Prostate gland (tissue), 2 donors: ENCODE data around the gene KAZN.

Source experiments
- POLR2A ChIP-seq: fragments of 450-650 bp; IDR thresholded peaks from one replicate; pipeline ENCODE4 v1.6.1; 2016; ENCODE audit warnings: antibody characterized with exemption, mild to moderate bottlenecking
- POLR2AphosphoS5 ChIP-seq: sonication (generic); formaldehyde crosslinking; IDR thresholded peaks from one replicate; pipeline ENCODE4 v1.6.1; 2017; ENCODE audit warnings: antibody characterized with exemption
- TF ChIP-seq, protein P1 (sequence below), 4 experiments: fragments of 200-600 bp in 2 of 4; fragments of 450-650 bp in 2 of 4; sonication (generic) in 2 of 4; IDR thresholded peaks; 1 replicate in 3 of 4; 2 replicates in 1 of 4; pipeline ENCODE4 v1.5.1; 2016 to 2019; ENCODE audit warnings: antibody characterized with exemption in 4 of 4, mild to moderate bottlenecking in 2 of 4, moderate library complexity in 2 of 4

DNA sequence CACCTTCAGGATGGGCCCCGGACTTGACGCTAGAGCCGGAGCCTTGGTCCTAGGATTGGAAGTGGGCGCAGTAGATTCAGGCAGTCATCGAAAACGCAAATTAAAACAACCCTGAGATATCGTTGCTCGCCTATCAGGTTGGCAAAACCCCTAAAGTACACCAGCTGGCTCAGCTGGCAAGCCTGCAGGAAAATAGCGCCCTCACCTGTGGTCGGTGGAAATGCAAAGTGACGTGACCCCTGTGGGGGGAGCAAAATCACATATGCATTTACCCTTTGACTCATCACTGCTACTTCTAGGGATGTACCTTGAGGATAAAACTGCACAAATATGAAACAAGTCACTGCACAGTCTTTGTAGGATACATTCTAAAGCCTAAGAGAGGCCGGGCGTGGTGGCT lies 384.8 kb downstream of the KAZN start:
- TF ChIP-seq, protein P1, sequence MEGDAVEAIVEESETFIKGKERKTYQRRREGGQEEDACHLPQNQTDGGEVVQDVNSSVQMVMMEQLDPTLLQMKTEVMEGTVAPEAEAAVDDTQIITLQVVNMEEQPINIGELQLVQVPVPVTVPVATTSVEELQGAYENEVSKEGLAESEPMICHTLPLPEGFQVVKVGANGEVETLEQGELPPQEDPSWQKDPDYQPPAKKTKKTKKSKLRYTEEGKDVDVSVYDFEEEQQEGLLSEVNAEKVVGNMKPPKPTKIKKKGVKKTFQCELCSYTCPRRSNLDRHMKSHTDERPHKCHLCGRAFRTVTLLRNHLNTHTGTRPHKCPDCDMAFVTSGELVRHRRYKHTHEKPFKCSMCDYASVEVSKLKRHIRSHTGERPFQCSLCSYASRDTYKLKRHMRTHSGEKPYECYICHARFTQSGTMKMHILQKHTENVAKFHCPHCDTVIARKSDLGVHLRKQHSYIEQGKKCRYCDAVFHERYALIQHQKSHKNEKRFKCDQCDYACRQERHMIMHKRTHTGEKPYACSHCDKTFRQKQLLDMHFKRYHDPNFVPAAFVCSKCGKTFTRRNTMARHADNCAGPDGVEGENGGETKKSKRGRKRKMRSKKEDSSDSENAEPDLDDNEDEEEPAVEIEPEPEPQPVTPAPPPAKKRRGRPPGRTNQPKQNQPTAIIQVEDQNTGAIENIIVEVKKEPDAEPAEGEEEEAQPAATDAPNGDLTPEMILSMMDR (IDR thresholded peaks at IDR 0.05) = no peak
- TF ChIP-seq POLR2A (no peak), POLR2AphosphoS5 (no peak)
